Mucosa of descending colon (tissue), 3 donors: ENCODE measurements around the gene ARCN1. TPM values are rescaled to one million over a fixed set of nuclear protein-coding genes. Genes with fewer than 3 reads are reported as not detected.
A peak's percentile ranks its signal among the peaks of the same experiment; 100 is the strongest.

ENCODE experiments used
- ATAC-seq: fragments of 200-7000 bp; cut with Tn5 transposase; one replicate; pipeline ENCODE4 v1.9.1; 2020; ENCODE audit warnings: mild to moderate bottlenecking, moderate library complexity
- DNase-seq, 3 donors: peaks; one replicate each; pipeline ENCODE4 v3.0.0-alpha.2; 2020
- H3K36me3 ChIP-seq: fragments of 200-600 bp; one replicate; pipeline ENCODE4 v1.8.0; 2021; ENCODE audit warnings: low read depth, mild to moderate bottlenecking
- H3K4me1 ChIP-seq: fragments of 200-600 bp; one replicate; pipeline ENCODE4 v1.8.0; 2021; ENCODE audit warnings: low read depth, mild to moderate bottlenecking
- H3K4me3 ChIP-seq: fragments of 200-600 bp; one replicate; pipeline ENCODE4 v1.8.0; 2021; ENCODE audit warnings: mild to moderate bottlenecking
- H3K9me3 ChIP-seq: fragments of 200-600 bp; one replicate; pipeline ENCODE4 v1.8.0; 2021; ENCODE audit warnings: mild to moderate bottlenecking
- CTCF ChIP-seq: fragments of 200-600 bp; IDR thresholded peaks from one replicate; pipeline ENCODE4 v1.8.0; 2022; ENCODE audit warnings: antibody characterized with exemption, mild to moderate bottlenecking
- intact Hi-C, 2 donors: fragments of 100-400 bp; cut with DNase I in 1 of 2; cut with micrococcal nuclease in 1 of 2; formaldehyde crosslinking; loops; one replicate each; pipeline versions ENCODE4 v1.11.0 to v1.11.1; 2022; cut with DNase I, micrococcal nuclease
- total RNA-seq, 3 donors: library from RNA; stranded (reverse); fragmentation: NEBNext Ultra II Directional in 2 of 3; extraction: Animal tissue kit (Norgen Biotek cat#: 25700) in 2 of 3; gene quantifications; one replicate each; pipeline versions ENCODE4 v1.2.1 to v1.2.4, GENCODE V29; 2021 to 2023
- donor health status: DM: no; HTN: no; CAD: no; lungs with moderate emphysema.
- donor health status: DM: no; HTN: no; CAD: no.
- donor health status: DM: no; HTN: yes; CAD: no.

Gene ARCN1
- total RNA-seq, 3 donors from 2014 or later = 126 to 134 (median 130) TPM

DNA sequence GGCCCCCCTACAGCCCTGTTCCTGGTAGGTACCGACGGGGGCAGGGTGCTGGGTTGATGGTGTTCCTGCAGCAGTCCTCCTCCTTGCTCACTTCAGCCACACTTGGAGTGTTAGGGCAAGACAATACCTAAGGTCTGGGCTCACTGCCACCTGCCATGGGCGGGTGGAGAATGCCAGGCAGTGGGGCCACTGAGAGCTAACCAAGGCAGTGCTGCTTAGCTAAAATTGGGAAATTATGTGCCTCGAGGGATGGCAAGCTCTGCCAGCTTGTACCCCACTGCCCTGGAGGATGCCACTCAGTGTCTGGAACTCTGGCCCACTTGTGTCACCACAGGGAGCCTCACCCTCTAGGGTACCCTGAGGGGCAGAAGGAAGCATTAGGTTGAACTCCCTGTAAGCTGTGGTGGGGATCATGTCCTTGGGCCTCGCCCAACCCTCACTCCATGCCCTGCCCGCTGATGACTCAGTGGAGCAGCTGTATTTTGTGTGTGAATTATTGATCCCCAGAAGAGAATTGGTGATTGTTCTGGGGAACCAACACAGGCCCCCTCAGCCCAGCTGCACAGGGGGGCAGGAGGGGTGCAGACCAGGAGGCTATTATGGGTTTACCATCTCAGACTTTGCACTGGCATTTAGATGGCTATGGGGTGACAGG lies 53.0 kb downstream of the ARCN1 start:
- no peaks in the 10 kb centered on the region for H3K9me3 ChIP-seq
- ATAC-seq (no peak), DNase-seq (peak in 1 of 3 donors; percentile 37)
- H3K4me1 ChIP-seq = peaks cover 24% of the 10 kb centered on the region
- TF ChIP-seq CTCF = no peak
- no peak overlapping the region for H3K4me3 ChIP-seq
- H3K36me3 ChIP-seq = no peaks in the 10 kb centered on the region
- intact Hi-C loops = no loop called here

DNA sequence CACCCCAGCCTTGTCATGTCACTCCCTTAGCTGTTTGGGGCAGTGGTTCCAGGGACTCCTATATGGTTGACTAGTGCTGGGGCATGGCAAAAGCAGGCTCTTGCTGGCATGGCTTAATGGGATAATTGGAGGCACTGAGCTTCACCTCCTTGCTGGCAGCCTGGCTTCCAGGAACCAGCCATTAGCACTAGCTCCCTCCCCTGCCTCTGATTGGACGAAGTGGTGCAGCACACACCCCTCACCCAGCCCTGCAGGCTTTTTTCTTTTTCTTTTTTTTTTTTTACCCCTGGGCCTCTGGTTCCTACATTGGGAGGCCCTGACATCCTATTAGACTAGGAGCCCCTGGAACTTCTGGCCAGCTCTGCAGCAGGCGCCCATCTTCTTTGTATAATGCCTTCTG lies 53.8 kb downstream of the ARCN1 start:
- Histone ChIP-seq H3K36me3 (no peaks in the 10 kb centered on the region), H3K4me3 (no peak overlapping the region), H3K9me3 (no peaks in the 10 kb centered on the region), H3K4me1 (peaks cover 25% of the 10 kb centered on the region)
- ATAC-seq (no peak), DNase-seq (peak in 2 of 3 donors; percentile 19 to 22)
- TF ChIP-seq CTCF = no peak
- intact Hi-C loops = no loop called here

GRCh38 chr11:118627566-118627965 lies 55.4 kb downstream of the ARCN1 start:
- H3K9me3 ChIP-seq = no peaks in the 10 kb centered on the region
- ATAC-seq (no peak), DNase-seq (peak in 1 of 3 donors; percentile 27)
- intact Hi-C loops = no loop called here
- H3K4me3 ChIP-seq = no peak overlapping the region
- no peaks in the 10 kb centered on the region for H3K36me3 ChIP-seq
- no peak for TF ChIP-seq CTCF
- H3K4me1 ChIP-seq = peaks cover 30% of the 10 kb centered on the region

GRCh38 chr11:118628031-118628430 lies 55.8 kb downstream of the ARCN1 start:
- Histone ChIP-seq H3K4me1 (peaks cover 35% of the 10 kb centered on the region), H3K36me3 (no peaks in the 10 kb centered on the region)
- ATAC-seq = no peak

GRCh38 chr11:118628432-118628831 lies 56.2 kb downstream of the ARCN1 start:
- intact Hi-C loops = no loop called here
- H3K36me3 ChIP-seq = no peaks in the 10 kb centered on the region
- H3K4me1 ChIP-seq = peaks cover 39% of the 10 kb centered on the region
- DNase-seq = no peak
- no peak for TF ChIP-seq CTCF
- no peak for ATAC-seq
- no peaks in the 10 kb centered on the region for H3K9me3 ChIP-seq
- no peak overlapping the region for H3K4me3 ChIP-seq

More at GRCh38 chr11:118628031-118628430, 55.8 kb downstream of the ARCN1 start:
- Histone ChIP-seq H3K4me3 (no peak overlapping the region), H3K9me3 (no peaks in the 10 kb centered on the region)
- intact Hi-C loops = no loop called here
- no peak for TF ChIP-seq CTCF
- no peak for DNase-seq
